IMR-90 (cell line): ENCODE data around the gene ELMO1. TPM values are rescaled to one million over a fixed set of nuclear protein-coding genes. Genes with fewer than 3 reads are reported as not detected.

Experiments used
- ATAC-seq: fragments of 200-7000 bp; cut with Tn5 transposase; 2 replicates; pipeline ENCODE4 v1.9.1; 2020; ENCODE audit warnings: low read depth, mild to moderate bottlenecking, moderate library complexity
- BruUV-seq: library from RNA; stranded (reverse); fragments of 400-500 nt; replicated peaks from 2 replicates; lab custom pipeline; 2021; lab: Mats Ljungman, UMichigan
- CTCF ChIA-PET: fragments of 300-600 bp; formaldehyde crosslinking; extraction: SDS; loops from one replicate; lab custom pipeline; 2021; ENCODE audit warnings: antibody characterized with exemption; lab: Yijun Ruan, JAX
- POLR2A ChIA-PET: fragments of 300-600 bp; sonication (Branson Sonifier 250); formaldehyde crosslinking; loops from one replicate; lab custom pipeline; 2022; ENCODE audit warnings: antibody characterized with exemption; ENCODE audit not compliant: unreplicated experiment; lab: Charles Lee
- DNase-seq: peaks from one replicate; pipeline ENCODE4 v3.0.0; 2013
- H2AFZ ChIP-seq: replicated peaks from 2 replicates; pipeline ENCODE3; 2013; ENCODE audit warnings: low read length, mild to moderate bottlenecking; ENCODE audit not compliant: poor library complexity
- H2AK5ac ChIP-seq: 2 replicates; pipeline ENCODE4 v1.6.1; 2013; ENCODE audit warnings: low read depth, low read length, inconsistent platforms
- H2AK9ac ChIP-seq: replicated peaks from 2 replicates; pipeline ENCODE3; 2013; ENCODE audit warnings: mild to moderate bottlenecking, low read depth, low read length, moderate library complexity; ENCODE audit not compliant: poor library complexity
- H2BK120ac ChIP-seq: 2 replicates; pipeline ENCODE4 v1.6.1; 2013; ENCODE audit warnings: low read depth, low read length, inconsistent platforms
- H2BK15ac ChIP-seq: 3 replicates; pipeline ENCODE4 v1.6.1; 2013; ENCODE audit warnings: low read depth, low read length, inconsistent platforms
- H2BK20ac ChIP-seq: 2 replicates; pipeline ENCODE4 v1.6.1; 2013; ENCODE audit warnings: low read depth, mild to moderate bottlenecking, inconsistent platforms, low read length, moderate library complexity
- H2BK5ac ChIP-seq: 2 replicates; pipeline ENCODE4 v1.6.1; 2013; ENCODE audit warnings: mild to moderate bottlenecking, low read depth, low read length, inconsistent platforms; ENCODE audit not compliant: poor library complexity, severe bottlenecking
- H3K14ac ChIP-seq: replicated peaks from 2 replicates; pipeline ENCODE4 v1.6.1; 2013; ENCODE audit warnings: low read depth, low read length, inconsistent platforms
- H3K18ac ChIP-seq: 2 replicates; pipeline ENCODE4 v1.6.1; 2013; ENCODE audit warnings: low read depth, low read length, control low read depth
- H3K23ac ChIP-seq: 2 replicates; pipeline ENCODE4 v1.6.1; 2013; ENCODE audit warnings: low read depth, low read length, inconsistent platforms
- H3K27ac ChIP-seq: 2 replicates; pipeline ENCODE4 v1.5.1; 2013; ENCODE audit warnings: mild to moderate bottlenecking, control low read depth, low read length; ENCODE audit not compliant: insufficient read depth
- H3K27me3 ChIP-seq: 2 replicates; pipeline ENCODE4 v1.6.1; 2013; ENCODE audit warnings: low read length; ENCODE audit not compliant: control insufficient read depth, insufficient read depth
- H3K36me3 ChIP-seq: 2 replicates; pipeline ENCODE4 v1.6.1; 2013; ENCODE audit warnings: low read length, mixed read lengths; ENCODE audit not compliant: control insufficient read depth, insufficient read depth
- H3K4ac ChIP-seq: 2 replicates; pipeline ENCODE4 v1.6.1; 2013; ENCODE audit warnings: low read depth, low read length, inconsistent platforms
- H3K4me1 ChIP-seq: 2 replicates; pipeline ENCODE4 v1.6.1; 2013; ENCODE audit warnings: low read length, mixed read lengths; ENCODE audit not compliant: control insufficient read depth, insufficient read depth
- H3K4me2 ChIP-seq: 2 replicates; pipeline ENCODE4 v1.6.1; 2013; ENCODE audit warnings: low read depth, mild to moderate bottlenecking, control low read depth, low read length, moderate library complexity
- H3K4me3 ChIP-seq: 2 replicates; pipeline ENCODE4 v1.5.1; 2013; ENCODE audit warnings: low read depth, mild to moderate bottlenecking, control low read depth, low read length, moderate library complexity; ENCODE audit not compliant: insufficient read depth
- H3K56ac ChIP-seq: 2 replicates; pipeline ENCODE4 v1.6.1; 2013; ENCODE audit warnings: low read length, inconsistent platforms; ENCODE audit not compliant: insufficient read depth; ENCODE audit errors: extremely low read depth
- H3K79me1 ChIP-seq, 2 experiments: 2 replicates each; pipeline ENCODE4 v1.6.1; 2013; ENCODE audit warnings: low read length in 2 of 2, inconsistent platforms in 1 of 2, low read depth in 1 of 2
- H3K9ac ChIP-seq: 2 replicates; pipeline ENCODE4 v1.6.1; 2013; ENCODE audit warnings: low read depth, low read length, control low read depth
- H3K9me1 ChIP-seq: 2 replicates; pipeline ENCODE4 v1.6.1; 2013; ENCODE audit warnings: low read length, inconsistent platforms; ENCODE audit not compliant: insufficient read depth
- H3K9me3 ChIP-seq: 2 replicates; pipeline ENCODE4 v1.6.1; 2013; ENCODE audit warnings: low read length; ENCODE audit not compliant: control insufficient read depth, insufficient read depth
- H4K20me1 ChIP-seq: 2 replicates; pipeline ENCODE4 v1.6.1; 2013; ENCODE audit warnings: low read length, inconsistent platforms; ENCODE audit not compliant: insufficient read depth
- H4K5ac ChIP-seq: 2 replicates; pipeline ENCODE4 v1.6.1; 2013; ENCODE audit warnings: mild to moderate bottlenecking, low read depth, low read length, control low read depth
- H4K8ac ChIP-seq, 2 experiments: 2 replicates each; pipeline ENCODE4 v1.6.1; 2013; ENCODE audit warnings: low read depth in 2 of 2, low read length in 2 of 2, control low read depth in 1 of 2, inconsistent platforms in 1 of 2
- H4K91ac ChIP-seq: 2 replicates; pipeline ENCODE4 v1.6.1; 2013; ENCODE audit warnings: low read depth, low read length, inconsistent platforms; ENCODE audit not compliant: insufficient read depth
- CEBPB ChIP-seq: IDR thresholded peaks from 2 replicates; pipeline ENCODE4 v1.6.1; 2012; ENCODE audit warnings: low read depth, low read length, improper control_type of control experiment
- WGBS, 2 experiments: methylation state at CpG; one replicate each; pipeline versions ENCODE4 v1.1.5 to v1.1.7; 2013; ENCODE audit warnings: missing lambda C conversion rate in 2 of 2; ENCODE audit not compliant: insufficient read length in 1 of 2; ENCODE audit errors: extremely low coverage in 2 of 2; 5-methylcytosine and 5-hydroxymethylcytosine counted together
- dilution Hi-C: fragments of 300-500 bp; cut with HindIII; formaldehyde crosslinking; loops from one replicate; pipeline ENCODE4 v1.14.3; 2018; ENCODE audit warnings: low sequenced_read_pairs; ENCODE audit not compliant: unreplicated experiment
- in situ Hi-C: fragments of 300-500 bp; cut with MboI; formaldehyde crosslinking; loops from 3 replicates; pipeline ENCODE4 v1.14.3; 2019; ENCODE audit warnings: low sequenced_read_pairs, inconsistent platforms, mixed read lengths
- intact Hi-C: fragments of 100-400 bp; cut with micrococcal nuclease; formaldehyde crosslinking; loops from 2 replicates; pipeline ENCODE4 v1.10.0; 2022
- polyA plus RNA-seq, 3 experiments: library from polyadenylated mRNA; depleted of rRNA; stranded (reverse); fragments of >200 nt; gene quantifications; 2 replicates each; pipeline ENCODE4 v1.2.3, GENCODE V29; 2012; ENCODE audit warnings: low replicate concordance in 1 of 3
- total RNA-seq: library from RNA; depleted of rRNA; stranded (reverse); fragments of >200 nt; gene quantifications from 2 replicates; pipeline ENCODE4 v1.2.3, GENCODE V29; 2012

ELMO1 gene
- total and polyA plus RNA-seq, 2 of the 4 experiments (the other 2 are of a cell fraction) = 0.03 TPM; not detected in 1

GRCh38 chr7:37323966-37324365 lies 124.7 kb downstream of the ELMO1 start:
- no TSS peak for BruUV-seq
- H3K9me3 ChIP-seq = peaks cover 11% of the 10 kb centered on the region
- H2BK5ac ChIP-seq = no peak overlapping the region
- intact Hi-C loops (no loop called here), in situ Hi-C loops (no loop called here), dilution Hi-C loops (no loop called here)
- H3K27ac ChIP-seq = no peak overlapping the region
- H2BK15ac ChIP-seq = no peak overlapping the region
- H3K4me2 ChIP-seq = no peak overlapping the region
- no peak overlapping the region for H3K4me3 ChIP-seq
- H3K56ac ChIP-seq = no peak overlapping the region
- no peaks in the 10 kb centered on the region for H4K20me1 ChIP-seq
- no peaks in the 10 kb centered on the region for H3K4me1 ChIP-seq
- no peak for TF ChIP-seq CEBPB
- H2BK120ac ChIP-seq = no peak overlapping the region
- no peak overlapping the region for H4K91ac ChIP-seq
- no peak overlapping the region for H2AFZ ChIP-seq
- no peak overlapping the region for H2AK5ac ChIP-seq
- H3K36me3 ChIP-seq = no peaks in the 10 kb centered on the region
- no peak for DNase-seq
- 53% methylated on average over 3 of the region's 4 CpGs; no CpG with 5 or more reads in 1 of the 2 experiments for WGBS, 2 experiments
- H4K8ac ChIP-seq = no peak overlapping the region
- POLR2A ChIA-PET = no interaction called here
- H3K27me3 ChIP-seq = no peaks in the 10 kb centered on the region
- H3K14ac ChIP-seq = no peak overlapping the region
- CTCF ChIA-PET = no interaction called here
- no peaks in the 10 kb centered on the region for H3K9me1 ChIP-seq
- H2AK9ac ChIP-seq = no peak overlapping the region
- no peak for ATAC-seq
- H3K9ac ChIP-seq = no peak overlapping the region
- H3K18ac ChIP-seq = no peak overlapping the region
- no peak overlapping the region for H3K23ac ChIP-seq
- no peak overlapping the region for H3K4ac ChIP-seq
- no peak overlapping the region for H4K5ac ChIP-seq
- no peak overlapping the region for H2BK20ac ChIP-seq
- H3K79me1 ChIP-seq = no peaks in the 10 kb centered on the region
